CD4-positive, alpha-beta T cell treated with Interleukin-17A for 1 hour (primary cell): ENCODE results near the gene ALDH8A1.
A peak's percentile ranks its signal among the peaks of the same experiment; 100 is the strongest.

Source experiments
- DNase-seq: peaks from one replicate; pipeline ENCODE4 v3.0.0-alpha.2; 2020

ALDH8A1 gene

DNA sequence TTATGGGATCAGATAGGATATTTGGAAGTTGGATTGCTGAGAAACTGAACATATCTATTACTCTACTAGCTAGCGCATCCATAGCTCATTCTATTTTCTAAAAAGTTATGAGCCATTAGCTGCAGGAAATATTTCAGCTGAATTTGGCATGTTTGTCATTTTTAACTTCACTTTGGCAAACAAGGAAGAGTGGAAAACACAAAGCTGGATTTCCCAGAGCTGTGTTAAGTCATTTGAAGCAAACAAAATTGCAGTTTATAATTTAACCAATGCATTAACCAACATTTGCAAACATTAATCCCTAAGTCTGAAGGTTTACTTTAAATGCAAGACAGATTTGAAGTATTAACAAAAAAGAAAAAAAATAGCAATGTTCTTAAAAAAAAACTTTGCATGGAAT lies 1.2 kb downstream of the ALDH8A1 start:
- no peak for DNase-seq

- no peak for DNase-seq
Observed at GRCh38 chr6:134948142-134948541, 1.8 kb downstream of the ALDH8A1 start.

- DNase-seq, result no peak
Observed at GRCh38 chr6:134945045-134945444, 4.9 kb downstream of the ALDH8A1 start.

DNA sequence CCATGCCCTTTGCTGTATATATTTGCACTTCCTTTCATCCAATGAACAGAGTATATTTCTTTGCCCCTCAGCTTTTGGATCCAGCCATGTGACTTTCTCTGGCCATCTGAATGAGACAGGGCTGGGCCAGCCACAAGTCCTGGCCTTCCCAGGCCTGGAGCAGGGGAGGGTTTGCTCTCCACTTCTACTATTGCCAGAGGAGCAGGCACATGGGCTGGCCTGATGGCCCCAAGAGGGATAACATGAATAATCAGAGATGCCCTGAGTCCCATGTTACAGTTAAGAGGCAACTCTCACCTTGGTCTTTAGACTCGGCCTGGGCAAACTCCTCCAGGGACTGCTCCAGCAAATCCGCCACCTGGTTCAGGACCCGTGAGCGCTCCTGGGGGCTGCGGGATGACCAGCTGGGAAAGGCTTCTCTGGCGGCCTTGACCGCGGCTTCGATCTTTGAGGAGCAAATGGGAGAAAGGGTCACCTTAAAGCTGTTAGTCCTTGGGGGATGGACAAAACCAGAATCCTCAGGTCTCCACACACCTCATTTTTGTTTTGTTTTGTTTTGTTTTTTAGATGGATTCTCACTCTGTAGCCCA lies 6.3 kb downstream of the ALDH8A1 start:
- no peak for DNase-seq

- peak; percentile 58 for DNase-seq
Observed at GRCh38 chr6:134938896-134939295, 11.0 kb downstream of the ALDH8A1 start.

- no peak for DNase-seq
Observed at GRCh38 chr6:134937426-134937825, 12.5 kb downstream of the ALDH8A1 start.

DNA sequence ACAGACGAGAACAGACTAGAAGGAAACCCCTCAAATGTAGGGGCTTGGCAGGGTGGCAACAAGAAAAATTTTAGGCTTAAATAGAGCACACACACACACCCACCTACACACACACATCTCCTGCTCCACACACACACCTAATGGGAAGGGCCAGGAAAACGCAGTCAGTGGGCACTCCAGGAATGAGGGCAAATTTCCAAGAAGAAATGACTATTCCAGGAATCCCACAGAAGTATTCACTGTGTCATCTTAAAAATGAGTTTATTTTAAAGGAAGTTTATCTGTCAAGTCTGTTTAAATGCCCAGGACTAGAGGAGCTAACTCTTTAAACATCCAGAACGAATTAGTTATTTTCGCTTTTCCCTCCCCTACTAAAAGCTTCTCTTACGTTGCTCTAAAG lies 13.0 kb downstream of the ALDH8A1 start:
- DNase-seq, result no peak

DNA sequence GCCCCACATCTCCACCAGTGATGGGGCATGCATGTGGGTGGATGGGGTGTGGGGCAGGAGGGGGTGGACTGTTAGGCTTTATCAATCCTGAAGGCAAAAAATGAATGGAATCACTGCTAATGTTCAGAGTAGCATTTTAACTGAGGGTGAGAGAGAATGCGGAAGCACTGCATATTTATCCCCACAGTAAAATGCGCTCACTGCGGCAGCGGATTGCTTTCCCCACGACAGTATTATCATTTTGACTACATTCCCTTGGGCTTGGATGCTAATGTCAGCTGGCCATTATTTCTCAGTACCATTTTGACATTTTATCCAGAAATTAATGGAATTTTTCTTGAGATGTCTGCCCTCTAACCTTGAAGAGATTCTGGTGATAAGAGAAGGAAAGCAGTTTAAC lies 13.4 kb downstream of the ALDH8A1 start:
- no peak for DNase-seq

- DNase-seq, result no peak
Observed at GRCh38 chr6:134934793-134935485, 15.0 kb downstream of the ALDH8A1 start.

GRCh38 chr6:134932535-134933470 lies 17.1 kb downstream of the ALDH8A1 start:
- no peak for DNase-seq

DNA sequence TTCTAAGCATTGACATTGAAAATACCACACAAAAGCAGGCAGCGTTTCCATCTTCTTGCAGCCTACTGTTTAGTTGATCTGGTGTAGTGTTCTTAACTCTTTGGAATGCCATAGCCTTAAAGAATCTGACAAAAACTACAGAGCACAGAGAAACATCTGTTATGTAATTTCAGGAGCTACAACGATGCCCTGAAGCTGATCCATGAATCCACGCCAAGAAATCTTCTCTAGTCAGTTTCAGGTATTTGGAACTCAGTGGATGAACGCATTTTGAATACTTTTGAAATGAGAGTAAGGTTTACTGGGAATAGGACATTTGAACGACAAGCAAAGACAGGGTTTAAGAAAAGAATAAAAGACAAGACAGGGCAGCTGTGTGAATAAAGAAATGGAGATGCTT lies 17.8 kb downstream of the ALDH8A1 start:
- no peak for DNase-seq

DNA sequence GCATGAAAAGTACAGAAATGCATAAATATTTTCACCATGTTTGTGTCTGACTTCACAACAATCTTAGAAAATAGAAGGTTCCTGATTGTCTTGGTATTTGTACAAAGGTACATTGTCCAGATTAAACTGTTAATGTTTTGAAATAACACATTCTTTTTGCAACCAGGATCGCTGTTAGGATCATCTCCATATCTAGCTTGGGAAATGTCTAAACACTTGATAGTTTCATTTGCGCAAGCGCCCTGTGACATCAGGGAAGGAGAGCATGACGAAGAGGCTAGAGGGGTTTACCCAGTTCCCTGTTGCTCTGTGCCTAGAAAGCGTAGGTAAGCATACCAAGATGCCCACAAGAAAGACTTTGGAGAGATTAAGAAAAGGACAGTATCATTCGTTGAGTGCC lies 19.4 kb downstream of the ALDH8A1 start:
- DNase-seq, result no peak

- no peak for DNase-seq
Observed at GRCh38 chr6:134928151-134928900, 21.6 kb downstream of the ALDH8A1 start.

DNA sequence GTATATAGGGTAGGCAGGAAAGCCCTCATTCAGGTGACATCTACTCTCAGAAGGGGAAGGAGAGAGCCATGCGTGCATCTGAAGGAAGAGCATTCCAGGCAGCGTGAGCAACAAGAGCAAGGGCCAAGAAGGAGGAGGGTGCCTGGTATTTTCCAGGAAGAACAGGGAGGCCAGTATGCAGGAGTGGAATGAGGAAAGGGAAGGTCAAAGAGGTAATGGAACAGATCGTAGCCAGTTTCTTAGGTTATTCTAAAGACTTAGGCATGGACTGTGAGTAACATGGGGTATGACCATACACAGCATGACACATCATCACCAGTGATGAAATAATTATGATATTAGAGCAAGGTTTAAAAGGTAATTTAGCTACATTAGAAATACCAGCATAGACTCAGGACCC lies 24.1 kb downstream of the ALDH8A1 start:
- DNase-seq, result no peak

DNA sequence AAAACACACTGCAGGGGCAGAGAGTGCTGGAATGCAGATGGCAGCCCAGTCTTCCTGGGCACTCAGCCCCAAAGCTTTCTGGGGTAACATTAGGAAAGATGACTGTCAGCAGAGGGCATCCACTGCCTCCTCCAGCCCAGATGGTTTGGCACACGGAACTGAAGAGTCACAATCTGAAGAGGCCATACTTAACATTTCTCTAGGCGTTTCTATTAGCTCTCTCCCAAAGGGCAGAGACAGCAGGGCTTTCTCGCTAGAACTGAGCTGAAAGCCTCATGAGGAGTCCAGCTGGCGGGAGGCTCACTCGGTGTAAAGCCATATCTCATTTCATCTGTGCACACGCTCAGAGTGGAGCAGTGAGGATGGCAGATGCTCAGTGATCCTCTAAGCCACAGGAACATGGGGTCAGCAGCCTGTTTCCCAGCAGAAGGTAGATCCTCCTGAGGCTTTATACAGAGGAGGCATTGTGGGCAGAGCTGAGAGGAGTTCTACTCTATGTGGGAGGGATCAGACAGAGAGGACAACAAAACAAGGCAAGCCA lies 28.1 kb downstream of the ALDH8A1 start:
- no peak for DNase-seq

GRCh38 chr6:134921276-134921675 lies 28.6 kb downstream of the ALDH8A1 start:
- DNase-seq, result no peak

GRCh38 chr6:134920422-134920821 lies 29.5 kb downstream of the ALDH8A1 start:
- DNase-seq, result no peak

- DNase-seq, result no peak
Observed at GRCh38 chr6:134918418-134918961, 31.4 kb downstream of the ALDH8A1 start.

DNA sequence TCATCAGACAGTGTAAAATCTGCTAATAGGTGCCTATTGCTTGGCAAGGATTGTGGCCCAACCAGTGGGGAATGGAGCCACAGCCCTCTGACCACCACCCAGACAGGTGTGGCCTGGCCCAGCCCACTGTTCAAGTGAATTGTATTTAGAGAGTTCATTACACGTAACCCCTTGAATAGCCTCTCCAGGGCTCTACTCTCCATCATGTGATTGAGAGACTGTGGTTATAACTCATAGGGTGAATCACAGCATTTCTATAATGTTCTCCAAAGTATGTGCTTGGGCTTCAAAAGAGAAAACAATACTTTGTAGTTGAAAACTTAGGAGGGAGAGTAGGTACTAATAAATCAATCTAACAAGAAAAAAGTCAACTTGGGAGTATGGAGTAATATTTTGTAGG lies 38.4 kb downstream of the ALDH8A1 start:
- DNase-seq, result no peak

DNA sequence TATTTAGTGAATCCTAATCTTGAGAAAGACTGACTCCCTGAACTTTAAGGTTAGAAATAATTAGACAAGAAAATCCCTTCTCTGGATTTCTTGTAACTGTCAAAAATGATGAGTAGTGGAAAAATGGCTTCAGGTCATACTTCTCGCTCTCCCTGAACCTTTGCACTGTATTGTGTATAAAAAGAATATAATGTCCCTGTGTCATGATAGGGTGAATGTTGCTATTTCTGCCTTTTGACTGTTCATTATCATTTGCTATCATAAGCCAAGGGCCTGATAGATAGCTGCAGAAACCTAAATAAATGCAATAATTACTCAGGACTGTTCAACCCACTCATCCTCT lies 39.3 kb downstream of the ALDH8A1 start:
- DNase-seq, result no peak

GRCh38 chr6:134909701-134910592 lies 40.0 kb downstream of the ALDH8A1 start:
- no peak for DNase-seq
